NCI-H446 treated with DMSO at 0.1 percent for 48 hours (cell line): ENCODE measurements around the gene TSPAN2.

Experiments
- DNase-seq: peaks from one replicate; lab custom pipeline; 2025; lab: John Stamatoyannopoulos, UW

TSPAN2 gene

DNA sequence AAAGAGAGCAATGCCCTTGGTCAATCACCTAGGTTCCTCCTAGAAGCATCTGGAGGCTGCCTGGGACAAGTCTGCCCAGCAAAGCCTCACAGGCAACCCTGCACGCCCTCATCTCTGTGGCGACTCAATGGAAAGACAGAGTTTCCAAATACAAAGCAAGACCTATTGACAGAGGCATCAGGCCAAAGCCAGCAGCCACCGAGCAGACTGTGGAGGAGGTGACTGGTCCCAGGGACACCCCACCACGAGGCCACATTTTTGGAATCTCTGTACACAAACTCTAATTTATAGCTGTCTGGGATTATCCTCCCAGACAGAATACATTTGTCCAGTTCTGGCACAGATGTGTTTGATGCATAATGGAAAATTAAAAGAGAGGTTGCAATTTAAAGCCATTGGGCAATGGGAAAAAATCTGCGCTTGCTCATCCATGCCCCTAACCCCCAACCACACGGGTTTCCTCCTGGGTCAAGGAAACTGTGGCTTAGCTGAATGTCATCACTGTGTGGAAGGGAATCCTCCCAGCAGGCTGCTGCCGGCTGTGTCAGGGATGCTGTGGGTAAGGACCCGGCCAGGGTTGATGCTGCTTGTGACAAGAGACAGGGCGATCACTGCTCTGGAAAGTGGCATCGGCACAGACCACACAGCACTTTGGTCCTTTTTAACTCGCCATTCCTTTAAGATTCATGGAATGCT, 14.3 kb downstream of the TSPAN2 start:
- DNase-seq: no peak

GRCh38 chr1:115073298-115074087, 15.8 kb downstream of the TSPAN2 start:
- no peak for DNase-seq

DNA sequence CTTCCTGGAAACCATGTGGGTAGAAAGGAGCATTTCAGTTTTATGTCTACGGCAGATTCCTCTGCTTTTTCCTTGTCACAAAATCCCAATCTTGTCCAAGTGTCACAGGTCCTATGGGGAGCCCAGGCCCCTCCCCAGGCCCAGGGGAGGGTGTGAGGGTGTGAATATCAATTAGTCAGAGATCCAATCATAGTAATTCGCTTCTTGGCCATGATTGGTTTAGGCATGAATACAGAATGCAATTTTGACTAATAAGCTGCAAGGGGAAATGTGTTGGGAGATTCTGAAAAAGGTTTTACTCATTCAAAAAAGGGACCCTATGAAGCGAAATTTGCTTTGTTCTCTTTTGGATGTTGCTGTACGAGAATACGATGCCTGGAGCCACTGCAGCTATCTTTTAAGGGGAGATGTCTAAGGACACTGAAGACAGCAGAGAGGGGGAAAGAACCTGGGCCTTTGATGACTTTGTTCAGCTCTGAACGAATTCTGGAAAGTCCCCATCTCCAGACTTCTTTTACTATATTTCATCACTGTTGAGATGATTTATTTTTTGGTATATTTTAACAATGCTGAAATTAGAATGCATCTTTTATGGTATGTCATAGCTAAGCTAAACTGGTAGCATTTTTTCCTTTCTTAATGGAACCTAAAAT, 18.2 kb downstream of the TSPAN2 start:
- no peak for DNase-seq

GRCh38 chr1:115069659-115070308, 19.5 kb downstream of the TSPAN2 start:
- no peak for DNase-seq

GRCh38 chr1:115068826-115069585, 20.3 kb downstream of the TSPAN2 start:
- no peak for DNase-seq

- no peak for DNase-seq
Measured at GRCh38 chr1:115067161-115067859, 22.0 kb downstream of the TSPAN2 start.

- DNase-seq: no peak
Measured at GRCh38 chr1:115065021-115065420, 24.3 kb downstream of the TSPAN2 start.

GRCh38 chr1:115064461-115064860, 24.8 kb downstream of the TSPAN2 start:
- no peak for DNase-seq

DNA sequence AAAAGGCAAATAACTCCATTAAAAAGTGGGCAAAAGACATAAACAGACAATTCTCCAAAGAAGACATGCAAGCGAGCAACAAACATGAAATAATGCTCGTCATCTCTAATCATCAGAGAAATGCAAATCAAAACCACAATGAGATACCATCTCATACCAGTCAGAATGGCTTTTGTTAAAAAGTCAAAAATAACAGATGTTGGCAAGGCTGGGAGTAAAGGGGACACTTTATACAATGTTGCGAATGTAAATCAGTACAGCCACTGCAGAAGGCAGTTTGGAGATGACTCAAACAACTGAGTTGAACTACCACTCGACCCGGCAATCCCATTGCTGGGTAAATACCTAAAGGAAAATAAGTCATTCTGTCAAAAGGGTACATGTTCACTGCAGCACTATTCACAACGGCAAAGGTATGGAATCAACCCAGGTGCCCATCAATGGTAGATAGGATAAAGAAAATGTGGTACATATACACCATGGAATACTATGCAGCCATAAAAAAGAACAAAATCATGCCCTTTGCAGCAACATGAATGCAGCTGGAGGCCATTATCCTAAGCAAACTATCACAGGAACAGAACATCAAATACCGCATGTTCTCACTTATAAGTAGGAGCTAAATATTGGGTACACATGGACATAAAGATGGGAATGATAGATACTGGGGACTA, 25.9 kb downstream of the TSPAN2 start:
- DNase-seq: no peak

DNA sequence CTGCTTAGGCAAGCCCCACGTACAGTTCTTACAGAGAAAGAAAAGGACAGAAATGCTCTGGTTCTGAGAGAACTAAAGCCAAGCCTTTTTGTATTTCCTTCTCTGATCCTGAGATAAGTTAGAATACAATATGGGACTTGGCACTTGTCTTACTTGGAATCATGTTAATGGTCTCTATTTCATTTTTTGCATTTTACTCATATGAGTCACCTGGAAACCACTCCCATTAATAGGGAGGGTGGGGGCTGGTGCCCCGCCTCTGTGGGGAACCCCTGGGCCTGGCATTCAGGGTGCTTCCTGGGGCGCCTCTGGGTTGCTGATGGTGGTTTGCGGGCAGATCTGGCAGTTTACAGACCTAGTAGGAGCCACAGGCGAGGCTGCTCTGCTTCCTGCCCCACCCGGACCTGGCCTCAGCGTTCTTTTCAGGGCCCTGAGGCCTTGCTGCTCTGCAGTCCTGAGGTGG, 26.7 kb downstream of the TSPAN2 start:
- DNase-seq: no peak

DNA sequence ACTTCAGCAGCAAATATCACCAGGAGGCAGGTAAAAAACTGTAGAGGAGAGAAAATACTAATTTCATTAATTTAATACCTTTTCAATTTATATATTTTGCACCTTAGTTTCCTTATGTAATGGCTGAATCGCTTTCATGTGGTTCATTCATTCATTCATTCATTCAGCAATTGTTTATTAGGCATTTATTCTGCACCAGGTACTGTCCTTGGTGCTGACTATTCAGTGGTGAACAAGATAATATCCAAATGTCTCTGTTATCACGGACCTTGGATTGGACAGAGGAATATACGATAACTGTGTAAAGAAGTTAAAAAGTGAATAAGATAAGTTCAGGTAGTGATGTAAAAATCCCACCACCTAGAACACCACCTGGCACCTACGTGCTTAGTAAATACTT, 28.8 kb downstream of the TSPAN2 start:
- no peak for DNase-seq

DNA sequence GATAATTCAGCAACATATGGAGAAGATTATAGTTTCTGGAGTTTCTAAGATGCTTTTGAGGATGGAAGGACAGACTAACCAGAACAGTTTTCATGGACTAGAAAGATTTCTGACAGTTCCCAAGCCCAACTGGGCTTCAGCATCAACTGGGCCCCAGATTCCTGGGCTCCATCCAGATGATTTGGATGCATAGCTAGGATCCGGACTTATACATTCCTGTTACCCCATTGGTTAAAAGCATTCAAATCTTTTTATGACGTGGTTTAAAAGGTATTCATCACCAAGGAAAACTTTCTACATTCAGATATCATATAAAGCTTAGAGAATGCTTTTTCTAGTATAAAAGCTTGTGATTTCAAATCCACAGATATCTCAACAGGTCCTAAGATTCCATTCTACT, 30.0 kb downstream of the TSPAN2 start:
- no peak for DNase-seq

DNA sequence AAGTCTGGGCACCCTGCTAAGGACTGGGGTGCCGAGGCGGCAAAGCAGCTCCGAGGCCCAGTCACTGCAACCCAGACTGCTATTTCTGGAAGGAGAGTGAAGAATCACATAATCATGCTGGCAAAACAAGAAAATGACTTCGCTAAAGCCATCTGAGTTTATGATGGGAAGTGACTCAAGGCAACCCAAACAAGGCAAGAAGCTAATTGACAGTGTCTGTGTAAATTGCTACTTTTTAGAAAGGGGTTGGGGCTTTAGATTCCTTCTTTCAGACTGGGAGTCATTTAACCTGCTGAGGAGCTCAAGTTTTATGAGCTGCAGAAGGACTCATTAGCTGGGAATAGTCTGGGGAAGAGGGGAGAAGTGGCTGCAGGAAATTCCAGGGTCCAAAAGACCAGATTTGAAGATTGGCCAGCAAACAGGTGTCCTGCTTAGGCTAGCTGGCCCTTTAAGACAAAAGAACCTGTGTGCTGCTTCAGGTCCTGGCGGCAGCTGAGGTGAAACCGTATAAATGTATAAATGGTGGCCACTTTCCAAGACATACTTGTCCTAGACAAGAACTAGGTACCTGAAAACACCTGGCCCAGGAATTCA, 31.5 kb downstream of the TSPAN2 start:
- DNase-seq: no peak

DNA sequence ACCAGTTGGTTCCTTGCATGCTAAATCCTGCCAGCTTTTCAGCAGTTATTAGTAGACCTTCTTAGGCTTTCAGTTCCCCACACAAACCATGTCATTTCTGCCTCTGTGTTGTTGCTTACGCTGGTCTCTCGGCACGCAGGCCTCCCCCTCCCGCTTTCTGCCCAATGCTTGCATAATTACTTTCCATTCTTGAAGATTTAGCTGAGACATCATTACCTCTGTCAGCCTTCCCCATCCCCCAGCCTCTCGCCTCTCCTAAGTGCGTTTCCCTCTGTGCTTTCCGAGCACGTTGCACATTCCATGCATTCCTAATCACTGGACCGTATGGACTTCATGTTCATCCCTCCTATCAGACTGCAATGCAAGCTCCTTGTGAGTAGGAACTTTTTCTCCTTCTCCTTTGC, 32.9 kb downstream of the TSPAN2 start:
- no peak for DNase-seq

GRCh38 chr1:115052454-115053083, 36.7 kb downstream of the TSPAN2 start:
- peak; percentile 20 for DNase-seq

DNA sequence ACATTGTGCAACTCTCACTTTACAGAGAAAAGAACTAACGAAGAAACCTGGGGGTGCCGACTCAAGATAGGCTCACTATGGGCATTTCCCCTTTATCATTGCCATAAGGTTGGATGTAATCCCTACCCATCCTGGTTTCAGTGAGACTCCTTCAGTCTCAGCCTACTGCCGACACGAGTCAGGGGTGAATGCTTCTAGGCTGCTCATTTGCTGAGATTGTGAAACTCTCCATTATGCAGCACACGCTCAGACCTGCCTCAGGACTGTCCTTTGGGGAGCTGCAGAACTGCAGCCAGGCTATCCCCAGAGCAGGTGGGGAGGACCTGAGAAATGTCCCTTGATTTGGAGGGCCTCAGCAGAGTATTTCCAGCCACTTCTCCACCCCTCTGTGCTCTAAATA, 37.5 kb downstream of the TSPAN2 start:
- no peak for DNase-seq

DNA sequence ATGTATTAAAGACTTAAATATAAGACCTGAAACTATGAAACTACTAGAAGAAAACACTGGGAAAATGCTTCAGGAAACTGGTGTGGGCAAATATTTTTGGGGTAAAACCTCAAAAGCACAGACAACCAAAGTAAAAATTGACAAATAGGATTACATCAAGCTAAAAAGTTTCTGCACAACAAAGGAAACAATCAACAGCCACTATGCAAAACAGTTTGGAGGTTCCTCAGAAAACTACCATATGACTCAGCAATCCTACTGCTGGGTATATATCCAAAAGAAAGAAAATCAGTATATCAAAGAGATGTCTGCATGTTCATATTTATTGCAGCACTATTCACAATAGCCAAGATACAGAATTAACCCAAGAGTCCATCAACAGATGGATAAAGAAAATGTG, 42.6 kb downstream of the TSPAN2 start:
- DNase-seq: no peak

GRCh38 chr1:115041654-115042053, 47.6 kb downstream of the TSPAN2 start:
- DNase-seq: no peak

DNA sequence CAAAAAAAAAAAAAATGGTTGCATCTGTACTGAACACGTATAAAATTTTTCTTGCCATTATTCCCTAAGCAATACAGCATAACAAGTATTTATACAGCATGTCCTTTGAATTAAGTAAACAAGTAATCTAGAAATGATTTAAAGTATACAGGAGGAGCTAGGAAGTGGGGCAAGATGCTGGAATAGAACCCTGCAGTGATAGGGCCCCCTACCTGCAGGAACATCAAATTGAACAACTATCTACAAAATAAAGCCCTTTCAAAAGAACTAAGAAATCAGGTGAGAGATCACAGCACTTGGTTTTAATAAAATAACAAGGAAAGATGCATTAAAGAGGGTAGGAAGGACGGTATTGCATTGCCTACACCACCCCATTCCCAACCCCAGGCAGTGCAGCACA, 48.8 kb downstream of the TSPAN2 start:
- no peak for DNase-seq
